ENCODE measurements around the gene ARMC9.

GRCh38 chr2:231355508-231356465, 157.4 kb downstream of the ARMC9 start:
- TF ChIP-seq, protein P1, sequence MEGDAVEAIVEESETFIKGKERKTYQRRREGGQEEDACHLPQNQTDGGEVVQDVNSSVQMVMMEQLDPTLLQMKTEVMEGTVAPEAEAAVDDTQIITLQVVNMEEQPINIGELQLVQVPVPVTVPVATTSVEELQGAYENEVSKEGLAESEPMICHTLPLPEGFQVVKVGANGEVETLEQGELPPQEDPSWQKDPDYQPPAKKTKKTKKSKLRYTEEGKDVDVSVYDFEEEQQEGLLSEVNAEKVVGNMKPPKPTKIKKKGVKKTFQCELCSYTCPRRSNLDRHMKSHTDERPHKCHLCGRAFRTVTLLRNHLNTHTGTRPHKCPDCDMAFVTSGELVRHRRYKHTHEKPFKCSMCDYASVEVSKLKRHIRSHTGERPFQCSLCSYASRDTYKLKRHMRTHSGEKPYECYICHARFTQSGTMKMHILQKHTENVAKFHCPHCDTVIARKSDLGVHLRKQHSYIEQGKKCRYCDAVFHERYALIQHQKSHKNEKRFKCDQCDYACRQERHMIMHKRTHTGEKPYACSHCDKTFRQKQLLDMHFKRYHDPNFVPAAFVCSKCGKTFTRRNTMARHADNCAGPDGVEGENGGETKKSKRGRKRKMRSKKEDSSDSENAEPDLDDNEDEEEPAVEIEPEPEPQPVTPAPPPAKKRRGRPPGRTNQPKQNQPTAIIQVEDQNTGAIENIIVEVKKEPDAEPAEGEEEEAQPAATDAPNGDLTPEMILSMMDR (IDR thresholded peaks at IDR 0.05 in 4 of 5, conservative IDR thresholded peaks at IDR 0.05 in 1 of 5) = no peak
- no peak for TF ChIP-seq POLR2A (IDR thresholded peaks at IDR 0.05)

Measured in gastrocnemius medialis (tissue), 4 donors.